HG02973 (cell line): ENCODE results near the gene FICD.

ENCODE experiments used
- ATAC-seq: cut with Tn5 transposase; IDR thresholded peaks from one replicate; pipeline ENCODE4 v1.9.1; 2021; ENCODE audit warnings: moderate library complexity; ENCODE audit not compliant: unreplicated experiment

The FICD gene

DNA sequence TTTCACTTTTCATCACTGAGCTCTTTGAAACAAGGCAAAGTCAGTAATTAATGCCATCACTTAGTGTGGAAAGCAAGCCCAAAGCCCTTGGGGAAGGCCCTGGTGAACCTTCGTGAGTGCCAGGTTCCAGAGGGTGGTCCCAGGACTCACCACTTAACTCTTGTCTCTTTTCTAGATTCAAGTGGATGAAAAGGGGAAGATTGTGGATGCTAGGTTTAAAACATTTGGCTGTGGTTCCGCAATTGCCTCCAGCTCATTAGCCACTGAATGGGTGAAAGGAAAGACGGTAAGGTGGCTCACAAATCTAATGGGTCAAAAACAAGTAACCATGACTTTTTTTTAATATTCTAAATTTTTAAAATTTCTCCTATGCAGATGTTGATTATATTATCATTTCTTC is 50.1 kb downstream of the FICD start:
- ATAC-seq: no peak

GRCh38 chr12:108565976-108566375 is 50.9 kb downstream of the FICD start:
- no peak for ATAC-seq

DNA sequence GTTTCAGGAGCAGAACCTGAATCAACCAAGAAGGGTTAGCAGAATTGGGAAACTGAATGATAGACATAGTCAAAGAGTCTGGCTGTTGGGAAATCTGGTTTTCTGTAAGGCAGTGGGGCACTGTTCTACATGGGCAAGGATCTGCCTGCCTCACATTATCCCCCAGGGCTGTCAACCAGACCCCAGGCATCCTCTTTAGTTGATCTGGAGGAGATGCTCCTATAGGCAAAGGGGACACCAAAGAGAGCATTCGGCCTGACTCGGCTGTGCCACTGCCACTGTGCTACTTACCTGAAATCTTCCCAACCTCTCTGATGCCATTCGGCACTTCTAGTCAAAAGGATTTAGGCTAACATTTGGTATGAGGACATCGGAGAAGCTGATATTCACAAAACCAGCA is 51.4 kb downstream of the FICD start:
- no peak for ATAC-seq

GRCh38 chr12:108567406-108568337 is 52.6 kb downstream of the FICD start:
- ATAC-seq: no peak

GRCh38 chr12:108568338-108569154 is 53.5 kb downstream of the FICD start:
- ATAC-seq: peak; percentile 65
